Measurements from ENCODE around the gene PLCB4.

PLCB4 gene

DNA sequence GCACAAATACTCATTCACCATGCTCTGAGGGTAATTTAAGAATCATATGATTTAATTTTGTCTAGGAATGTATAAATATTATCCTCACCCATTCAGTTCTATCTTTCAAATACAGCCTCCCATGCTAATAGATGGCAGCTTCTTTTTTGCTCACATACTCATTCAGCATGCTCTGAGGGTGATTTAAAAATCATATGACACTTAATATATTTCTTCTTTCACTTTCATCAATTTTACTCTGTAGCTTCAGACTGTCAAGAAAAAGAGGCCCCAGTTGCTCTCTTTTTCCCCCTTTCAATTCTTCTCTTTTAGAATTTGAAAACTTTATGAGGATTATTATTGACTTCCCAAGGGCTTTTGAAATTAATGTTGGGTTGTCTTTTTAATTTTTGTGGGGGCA is 283.9 kb downstream of the PLCB4 start:
- Histone ChIP-seq H2BK12ac (ENCODE audit: low read length in 2 of 2) (no peak overlapping the region), H3K9me3 (ENCODE audit: control insufficient read depth, low read length) (no peaks in the 10 kb centered on the region), H2AK5ac (ENCODE audit: low read length, severe bottlenecking) (no peak overlapping the region), H3K4me3 (ENCODE audit: insufficient read depth in 1 of 2, low read depth in 1 of 2, low read length in 2 of 2) (no peak overlapping the region), H2BK120ac (ENCODE audit: low read depth, low read length) (no peak overlapping the region), H3K9ac (ENCODE audit: low read length) (no peak overlapping the region), H3K36me3 (ENCODE audit: control insufficient read depth in 1 of 2, insufficient read depth in 2 of 2, low read depth in 1 of 2, low read length in 2 of 2) (peaks cover 0 to 15% of the 10 kb centered on the region in 2 experiments), H3K79me1 (replicated peaks; ENCODE audit: low read length, poor library complexity, severe bottlenecking) (peaks cover 20% of the 10 kb centered on the region), H3K4ac (ENCODE audit: low read depth in 1 of 2, low read length in 2 of 2) (no peak overlapping the region), H2BK5ac (ENCODE audit: low read depth, low read length, poor library complexity, severe bottlenecking) (no peak overlapping the region), H3K18ac (ENCODE audit: low read depth in 1 of 2, low read length in 2 of 2) (no peak overlapping the region), H3K23ac (ENCODE audit: low read length in 2 of 2) (no peak overlapping the region), H4K8ac (ENCODE audit: low read length) (no peak overlapping the region), H3K4me2 (ENCODE audit: low read length, poor library complexity, severe bottlenecking) (no peak overlapping the region), H3K27me3 (ENCODE audit: control insufficient read depth in 1 of 2, insufficient read depth in 1 of 2, low read length in 2 of 2) (no peaks in the 10 kb centered on the region), H4K91ac (ENCODE audit: low read length) (no peak overlapping the region), H3K4me1 (ENCODE audit: control insufficient read depth, insufficient read depth, low read depth, low read length) (peaks cover 5% of the 10 kb centered on the region), H3K14ac (ENCODE audit: low read length in 2 of 2) (no peak overlapping the region), H2AFZ (ENCODE audit: low read depth, low read length) (no peak overlapping the region), H2BK15ac (ENCODE audit: low read depth, poor library complexity, severe bottlenecking) (no peak overlapping the region), H3K27ac (ENCODE audit: low read length, poor library complexity, severe bottlenecking) (no peak overlapping the region)
- no peak for DNase-seq

DNA sequence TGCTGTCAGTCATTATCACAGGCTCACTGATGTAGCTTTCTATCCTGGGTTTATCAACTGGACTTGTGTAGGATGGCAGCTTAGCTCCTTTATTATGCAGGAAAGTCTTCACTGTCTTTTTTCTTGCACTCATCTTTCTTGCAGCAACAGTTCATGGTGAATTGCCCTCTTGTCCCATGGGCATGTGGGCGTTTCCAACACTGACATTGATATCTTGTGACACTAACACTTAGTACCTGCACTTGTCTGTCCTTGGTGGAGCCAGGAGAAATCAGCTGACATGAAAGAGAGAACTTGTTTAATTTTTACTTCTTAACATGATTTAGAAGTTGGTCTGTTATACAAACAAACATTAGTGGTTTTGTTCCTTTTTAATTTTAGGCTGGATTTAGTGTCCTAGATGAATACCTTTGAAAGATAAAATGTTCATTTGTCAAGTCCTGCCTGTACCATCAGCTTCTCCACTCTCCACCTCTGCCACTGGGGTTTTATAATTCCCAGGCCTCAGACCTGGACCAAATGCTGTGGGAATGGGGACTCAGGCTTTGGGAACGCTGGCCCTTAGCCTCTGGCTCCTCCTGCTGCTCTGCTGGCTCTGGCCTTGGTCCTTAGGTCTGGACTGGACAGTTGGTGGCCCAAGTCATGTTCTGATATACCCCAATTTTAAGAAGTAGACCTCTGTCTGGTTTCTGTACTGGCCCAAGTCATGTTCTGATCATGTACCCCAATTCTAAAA is 284.5 kb downstream of the PLCB4 start:
- H3K79me1 ChIP-seq (replicated peaks; ENCODE audit: low read length, poor library complexity, severe bottlenecking) = peaks cover 22% of the 10 kb centered on the region
- peak overlapping the region; percentile 16 for H3K27ac ChIP-seq (ENCODE audit: low read length, poor library complexity, severe bottlenecking)
- no peak overlapping the region for H3K14ac ChIP-seq (ENCODE audit: low read length in 2 of 2)
- no peaks in the 10 kb centered on the region for H3K27me3 ChIP-seq (ENCODE audit: control insufficient read depth in 1 of 2, insufficient read depth in 1 of 2, low read length in 2 of 2)
- no peaks in the 10 kb centered on the region for H3K9me3 ChIP-seq (ENCODE audit: control insufficient read depth, low read length)
- H2AFZ ChIP-seq (ENCODE audit: low read depth, low read length) = no peak overlapping the region
- no peak overlapping the region for H3K23ac ChIP-seq (ENCODE audit: low read length in 2 of 2)
- H2BK5ac ChIP-seq (ENCODE audit: low read depth, low read length, poor library complexity, severe bottlenecking) = peak overlapping the region; percentile 39
- H2BK120ac ChIP-seq (ENCODE audit: low read depth, low read length) = no peak overlapping the region
- no peak overlapping the region for H4K8ac ChIP-seq (ENCODE audit: low read length)
- H3K9ac ChIP-seq (ENCODE audit: low read length) = no peak overlapping the region
- H4K91ac ChIP-seq (ENCODE audit: low read length) = peak overlapping the region; percentile 53
- DNase-seq = peak; percentile 26
- peak overlapping the region; percentile 9 to 29 for H3K4ac ChIP-seq (ENCODE audit: low read depth in 1 of 2, low read length in 2 of 2)
- peak overlapping the region; percentile 90 for H2BK15ac ChIP-seq (ENCODE audit: low read depth, poor library complexity, severe bottlenecking)
- peak overlapping the region; percentile 29 to 78 for H2BK12ac ChIP-seq (ENCODE audit: low read length in 2 of 2)
- peaks cover 0 to 16% of the 10 kb centered on the region in 2 experiments for H3K36me3 ChIP-seq (ENCODE audit: control insufficient read depth in 1 of 2, insufficient read depth in 2 of 2, low read depth in 1 of 2, low read length in 2 of 2)
- H3K4me2 ChIP-seq (ENCODE audit: low read length, poor library complexity, severe bottlenecking) = no peak overlapping the region
- no peak overlapping the region for H3K18ac ChIP-seq (ENCODE audit: low read depth in 1 of 2, low read length in 2 of 2)
- H3K4me3 ChIP-seq (ENCODE audit: insufficient read depth in 1 of 2, low read depth in 1 of 2, low read length in 2 of 2) = no peak overlapping the region
- 78% methylated on average over 2 of the region's 2 CpGs for WGBS
- peaks cover 5% of the 10 kb centered on the region for H3K4me1 ChIP-seq (ENCODE audit: control insufficient read depth, insufficient read depth, low read depth, low read length)
- H2AK5ac ChIP-seq (ENCODE audit: low read length, severe bottlenecking) = no peak overlapping the region

- Histone ChIP-seq H2BK5ac (ENCODE audit: low read depth, low read length, poor library complexity, severe bottlenecking) (peak overlapping the region; percentile 39), H2BK15ac (ENCODE audit: low read depth, poor library complexity, severe bottlenecking) (no peak overlapping the region), H3K79me1 (replicated peaks; ENCODE audit: low read length, poor library complexity, severe bottlenecking) (peaks cover 26% of the 10 kb centered on the region), H3K27ac (ENCODE audit: low read length, poor library complexity, severe bottlenecking) (no peak overlapping the region), H3K23ac (ENCODE audit: low read length in 2 of 2) (no peak overlapping the region), H4K91ac (ENCODE audit: low read length) (no peak overlapping the region), H3K4ac (ENCODE audit: low read depth in 1 of 2, low read length in 2 of 2) (no peak overlapping the region), H3K27me3 (ENCODE audit: control insufficient read depth in 1 of 2, insufficient read depth in 1 of 2, low read length in 2 of 2) (no peaks in the 10 kb centered on the region), H4K8ac (ENCODE audit: low read length) (no peak overlapping the region), H2BK12ac (ENCODE audit: low read length in 2 of 2) (no peak overlapping the region), H2BK120ac (ENCODE audit: low read depth, low read length) (no peak overlapping the region), H3K9ac (ENCODE audit: low read length) (no peak overlapping the region), H3K4me2 (ENCODE audit: low read length, poor library complexity, severe bottlenecking) (no peak overlapping the region), H3K4me3 (ENCODE audit: insufficient read depth in 1 of 2, low read depth in 1 of 2, low read length in 2 of 2) (no peak overlapping the region), H3K9me3 (ENCODE audit: control insufficient read depth, low read length) (no peaks in the 10 kb centered on the region), H3K4me1 (ENCODE audit: control insufficient read depth, insufficient read depth, low read depth, low read length) (peaks cover 7% of the 10 kb centered on the region), H3K18ac (ENCODE audit: low read depth in 1 of 2, low read length in 2 of 2) (no peak overlapping the region), H2AK5ac (ENCODE audit: low read length, severe bottlenecking) (no peak overlapping the region), H2AFZ (ENCODE audit: low read depth, low read length) (no peak overlapping the region), H3K14ac (ENCODE audit: low read length in 2 of 2) (no peak overlapping the region), H3K36me3 (ENCODE audit: control insufficient read depth in 1 of 2, insufficient read depth in 2 of 2, low read depth in 1 of 2, low read length in 2 of 2) (peaks cover 0 to 20% of the 10 kb centered on the region in 2 experiments)
- WGBS = no CpG with 5 or more reads among the region's 1 CpG
- peak; percentile 80 for DNase-seq
Observed at GRCh38 chr20:9353916-9354276, 285.0 kb downstream of the PLCB4 start.

- H3K27me3 ChIP-seq (ENCODE audit: control insufficient read depth in 1 of 2, insufficient read depth in 1 of 2, low read length in 2 of 2) = no peaks in the 10 kb centered on the region
- no peak overlapping the region for H2BK12ac ChIP-seq (ENCODE audit: low read length in 2 of 2)
- peaks cover 28% of the 10 kb centered on the region for H3K79me1 ChIP-seq (replicated peaks; ENCODE audit: low read length, poor library complexity, severe bottlenecking)
- no peak overlapping the region for H3K4me3 ChIP-seq (ENCODE audit: insufficient read depth in 1 of 2, low read depth in 1 of 2, low read length in 2 of 2)
- H3K14ac ChIP-seq (ENCODE audit: low read length in 2 of 2) = no peak overlapping the region
- no peak overlapping the region for H3K4ac ChIP-seq (ENCODE audit: low read depth in 1 of 2, low read length in 2 of 2)
- H2BK5ac ChIP-seq (ENCODE audit: low read depth, low read length, poor library complexity, severe bottlenecking) = no peak overlapping the region
- H4K8ac ChIP-seq (ENCODE audit: low read length) = no peak overlapping the region
- peak overlapping the region in 1 of 2 experiments; percentile 21 for H3K18ac ChIP-seq (ENCODE audit: low read depth in 1 of 2, low read length in 2 of 2)
- no peak overlapping the region for H3K4me2 ChIP-seq (ENCODE audit: low read length, poor library complexity, severe bottlenecking)
- H3K9ac ChIP-seq (ENCODE audit: low read length) = no peak overlapping the region
- no peak overlapping the region for H4K91ac ChIP-seq (ENCODE audit: low read length)
- WGBS = 95% methylated on average over 2 of the region's 2 CpGs
- DNase-seq = no peak
- H3K23ac ChIP-seq (ENCODE audit: low read length in 2 of 2) = no peak overlapping the region
- no peak overlapping the region for H2AK5ac ChIP-seq (ENCODE audit: low read length, severe bottlenecking)
- peak overlapping the region; percentile 8 for H3K27ac ChIP-seq (ENCODE audit: low read length, poor library complexity, severe bottlenecking)
- H2BK15ac ChIP-seq (ENCODE audit: low read depth, poor library complexity, severe bottlenecking) = no peak overlapping the region
- no peak overlapping the region for H2AFZ ChIP-seq (ENCODE audit: low read depth, low read length)
- peaks cover 0 to 20% of the 10 kb centered on the region in 2 experiments for H3K36me3 ChIP-seq (ENCODE audit: control insufficient read depth in 1 of 2, insufficient read depth in 2 of 2, low read depth in 1 of 2, low read length in 2 of 2)
- H2BK120ac ChIP-seq (ENCODE audit: low read depth, low read length) = no peak overlapping the region
- no peaks in the 10 kb centered on the region for H3K9me3 ChIP-seq (ENCODE audit: control insufficient read depth, low read length)
- peaks cover 8% of the 10 kb centered on the region for H3K4me1 ChIP-seq (ENCODE audit: control insufficient read depth, insufficient read depth, low read depth, low read length)
Observed at GRCh38 chr20:9354579-9354978, 285.7 kb downstream of the PLCB4 start.
